ENCODE results near the gene TMPRSS6. TPM values are rescaled to one million over a fixed set of nuclear protein-coding genes. Genes with fewer than 3 reads are reported as not detected.

The TMPRSS6 gene
- total RNA-seq, 1 experiment from 2014 or later, result 0.39 TPM

DNA sequence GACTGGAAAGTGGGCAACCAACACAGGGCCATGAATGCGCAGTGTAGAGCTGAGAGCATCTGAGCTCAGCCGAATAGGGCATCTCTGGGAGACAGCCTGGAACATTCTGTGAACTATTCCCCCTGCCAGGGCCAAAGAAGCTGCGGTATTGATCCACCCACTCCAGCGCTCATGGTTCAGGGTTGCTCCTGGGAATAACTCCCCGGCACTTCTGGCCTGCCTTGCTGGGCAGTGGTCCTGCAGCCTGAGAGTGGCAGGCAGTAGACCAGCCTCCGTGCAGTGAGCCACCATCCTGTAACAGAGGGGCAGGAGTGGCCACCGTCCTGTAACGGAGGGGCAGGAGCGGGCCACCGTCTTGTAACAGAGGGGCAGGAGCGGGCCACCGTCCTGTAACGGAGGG, 12.2 kb downstream of the TMPRSS6 start (continued):
- TF ChIP-seq SRF (IDR thresholded peaks at IDR 0.05; ENCODE audit: low read depth) (no peak), POLR2AphosphoS5 (IDR thresholded peaks at IDR 0.05; ENCODE audit: low read depth, low read length) (no peak), CBX3 (IDR thresholded peaks at IDR 0.05; ENCODE audit: low read depth) (no peak), JUND (IDR thresholded peaks at IDR 0.05) (no peak), CEBPB (IDR thresholded peaks at IDR 0.05; ENCODE audit: low read depth) (no peak), ELF1 (IDR thresholded peaks at IDR 0.05; ENCODE audit: borderline replicate concordance, low read depth) (no peak), EGR1 (IDR thresholded peaks at IDR 0.05; ENCODE audit: low read depth) (no peak)

- CTCF ChIA-PET, result no interaction called here
- ATAC-seq, result no peak
Measured at GRCh38 chr22:37095113-37095512, 14.4 kb downstream of the TMPRSS6 start.

More at GRCh38 chr22:37095113-37095512, 14.4 kb downstream of the TMPRSS6 start:
- Histone ChIP-seq H3K9me3 (ENCODE audit: control insufficient read depth in 1 of 2, insufficient read depth in 1 of 2, low read depth in 1 of 2, low read length in 2 of 2) (no peaks in the 10 kb centered on the region), H3K9me2 (ENCODE audit: insufficient read depth) (no peaks in the 10 kb centered on the region), H3K27ac (ENCODE audit: low read depth, low read length) (no peak overlapping the region), H3K4me3 (replicated peaks in 1 of 2; ENCODE audit: low read depth in 1 of 2, low read length in 2 of 2) (no peak overlapping the region), H3K4me1 (ENCODE audit: control insufficient read depth in 1 of 2, insufficient read depth in 2 of 2, low read length in 2 of 2) (peaks cover 0 to 5% of the 10 kb centered on the region in 2 experiments; a peak in 1 of 4 replicates), H3K9ac (ENCODE audit: low read length) (no peak overlapping the region), H3K27me3 (ENCODE audit: insufficient read depth, low read length) (no peaks in the 10 kb centered on the region; the same call in 1 of the 2 replicates), H3K79me2 (ENCODE audit: insufficient read depth, low read length) (no peaks in the 10 kb centered on the region), H2AFZ (ENCODE audit: low read depth, low read length, poor library complexity, severe bottlenecking) (no peak overlapping the region), H3K36me3 (ENCODE audit: control insufficient read depth in 1 of 2, insufficient read depth in 2 of 2, low read length in 2 of 2) (no peaks in the 10 kb centered on the region), H3K4me2 (ENCODE audit: low read length) (no peak overlapping the region), H4K20me1 (ENCODE audit: insufficient read depth) (no peaks in the 10 kb centered on the region)
- TF ChIP-seq ZNF274 (IDR thresholded peaks at IDR 0.05; ENCODE audit: low read depth, low read length) (no peak), SP1 (IDR thresholded peaks at IDR 0.05; ENCODE audit: low read depth) (no peak), EGR1 (IDR thresholded peaks at IDR 0.05; ENCODE audit: low read depth) (no peak), POLR2AphosphoS5 (IDR thresholded peaks at IDR 0.05; ENCODE audit: low read depth, low read length) (no peak), CTCF (IDR thresholded peaks at IDR 0.05 in 2 of 3, conservative IDR thresholded peaks at IDR 0.05 in 1 of 3; ENCODE audit: borderline replicate concordance in 1 of 3, insufficient read depth in 1 of 3, low read depth in 2 of 3, low read length in 2 of 3) (no peak), CBX3 (IDR thresholded peaks at IDR 0.05; ENCODE audit: low read depth) (no peak), SRF (IDR thresholded peaks at IDR 0.05; ENCODE audit: low read depth) (no peak), YY1 (IDR thresholded peaks at IDR 0.05; ENCODE audit: extremely low read depth, insufficient replicate concordance, low read depth, low read length) (no peak), EZH2 (IDR thresholded peaks at IDR 0.05) (no peak), ATF3 (IDR thresholded peaks at IDR 0.05) (no peak), RAD21 (IDR thresholded peaks at IDR 0.05; ENCODE audit: low read depth) (no peak), JUND (IDR thresholded peaks at IDR 0.05) (no peak), TCF7L2 (IDR thresholded peaks at IDR 0.05; ENCODE audit: borderline replicate concordance, extremely low read depth, insufficient read depth, insufficient read length) (no peak), ZFX (IDR thresholded peaks at IDR 0.05) (no peak)
- TF ChIP-seq, protein P1, sequence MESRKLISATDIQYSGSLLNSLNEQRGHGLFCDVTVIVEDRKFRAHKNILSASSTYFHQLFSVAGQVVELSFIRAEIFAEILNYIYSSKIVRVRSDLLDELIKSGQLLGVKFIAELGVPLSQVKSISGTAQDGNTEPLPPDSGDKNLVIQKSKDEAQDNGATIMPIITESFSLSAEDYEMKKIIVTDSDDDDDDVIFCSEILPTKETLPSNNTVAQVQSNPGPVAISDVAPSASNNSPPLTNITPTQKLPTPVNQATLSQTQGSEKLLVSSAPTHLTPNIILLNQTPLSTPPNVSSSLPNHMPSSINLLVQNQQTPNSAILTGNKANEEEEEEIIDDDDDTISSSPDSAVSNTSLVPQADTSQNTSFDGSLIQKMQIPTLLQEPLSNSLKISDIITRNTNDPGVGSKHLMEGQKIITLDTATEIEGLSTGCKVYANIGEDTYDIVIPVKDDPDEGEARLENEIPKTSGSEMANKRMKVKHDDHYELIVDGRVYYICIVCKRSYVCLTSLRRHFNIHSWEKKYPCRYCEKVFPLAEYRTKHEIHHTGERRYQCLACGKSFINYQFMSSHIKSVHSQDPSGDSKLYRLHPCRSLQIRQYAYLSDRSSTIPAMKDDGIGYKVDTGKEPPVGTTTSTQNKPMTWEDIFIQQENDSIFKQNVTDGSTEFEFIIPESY (IDR thresholded peaks at IDR 0.05; ENCODE audit: extremely low read depth, insufficient replicate concordance, low read length), result no peak
- RAD21 ChIA-PET (ENCODE audit: low non-redundant PET in 1 of 2, low total read pairs in 2 of 2, uncharacterized antibody in 2 of 2, unreplicated experiment in 2 of 2), result no interaction called here
- POLR2A ChIA-PET, result no interaction called here
- DNase-seq (ENCODE audit: low read depth, low spot score), result no peak
- intact Hi-C loops (cut with micrococcal nuclease), result no loop called here
- BruUV-seq (replicated peaks), result no TSS peak

Data from HCT116 (cell line).